ENCODE measurements around the gene LRRC10B. TPM values are rescaled to one million over a fixed set of nuclear protein-coding genes. Genes with fewer than 3 reads are reported as not detected.
A peak's percentile ranks its signal among the peaks of the same experiment; 100 is the strongest.

The LRRC10B gene
- total and polyA plus RNA-seq, 8 donors: 0.43 to 1.3 (median 0.75) TPM; not detected in 2

DNA sequence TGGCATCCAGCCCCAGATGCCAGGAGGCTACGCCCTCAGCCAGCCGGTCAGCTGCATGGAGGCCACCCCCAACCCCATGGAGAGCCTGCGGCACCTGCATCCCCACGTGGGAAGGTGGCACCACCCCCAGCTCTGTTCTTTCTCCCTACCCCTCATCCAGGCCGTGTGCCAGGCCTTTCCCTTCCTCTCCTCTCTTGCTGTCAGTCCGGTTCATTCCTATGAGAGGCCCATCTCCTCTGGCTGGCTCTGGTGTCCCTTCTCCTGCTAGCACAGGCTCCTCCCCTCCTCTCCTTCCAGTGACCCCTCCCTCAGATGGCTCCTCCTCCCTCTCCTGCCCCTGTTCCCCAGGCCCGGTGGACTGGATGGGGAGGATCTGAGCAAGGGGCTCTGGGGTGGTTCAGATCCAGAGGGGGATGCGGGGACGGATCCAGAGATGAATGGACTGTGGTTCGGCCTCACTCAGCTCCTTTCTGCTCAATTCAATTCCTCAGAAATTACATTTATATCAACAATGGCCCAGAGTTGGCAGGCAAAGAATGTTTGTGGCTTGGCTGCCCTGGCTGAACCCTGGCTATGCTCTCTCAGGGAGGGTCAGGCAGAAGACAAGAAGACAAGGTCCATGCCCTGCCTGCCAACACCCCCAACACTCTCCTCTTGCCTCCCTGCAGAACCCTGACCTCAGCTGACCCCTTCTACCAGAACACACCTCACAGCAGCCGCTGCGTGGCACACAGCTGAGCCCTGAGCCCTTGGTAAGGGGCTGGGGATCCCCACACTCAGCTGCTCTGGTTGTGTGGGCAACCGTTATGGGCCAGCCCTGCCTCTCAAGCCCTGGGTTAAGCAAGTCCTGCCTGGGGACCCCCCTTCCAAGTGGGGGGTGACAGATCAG lies 18.5 kb upstream of the LRRC10B start:
- H3K9me3 ChIP-seq: no peaks in the 10 kb centered on the region
- peaks cover 25 to 28% (median 26%) of the 10 kb centered on the region in 4 donors for H3K4me1 ChIP-seq
- no peaks in the 10 kb centered on the region for H3K27me3 ChIP-seq
- intact Hi-C loops (cut with DNase I; ENCODE audit: low total_unique reads): no loop called here
- no peak overlapping the region for H3K4me3 ChIP-seq
- peak in 1 of 2 donors; percentile 73 for DNase-seq
- peak overlapping the region in 4 of 5 donors; percentile 20 to 71 (median 43) for H3K27ac ChIP-seq
- TF ChIP-seq POLR2A (IDR thresholded peaks at IDR 0.05) (no peak), POLR2AphosphoS5 (IDR thresholded peaks at IDR 0.05) (no peak), EP300 (IDR thresholded peaks at IDR 0.05) (no peak)
- TF ChIP-seq, protein P1, sequence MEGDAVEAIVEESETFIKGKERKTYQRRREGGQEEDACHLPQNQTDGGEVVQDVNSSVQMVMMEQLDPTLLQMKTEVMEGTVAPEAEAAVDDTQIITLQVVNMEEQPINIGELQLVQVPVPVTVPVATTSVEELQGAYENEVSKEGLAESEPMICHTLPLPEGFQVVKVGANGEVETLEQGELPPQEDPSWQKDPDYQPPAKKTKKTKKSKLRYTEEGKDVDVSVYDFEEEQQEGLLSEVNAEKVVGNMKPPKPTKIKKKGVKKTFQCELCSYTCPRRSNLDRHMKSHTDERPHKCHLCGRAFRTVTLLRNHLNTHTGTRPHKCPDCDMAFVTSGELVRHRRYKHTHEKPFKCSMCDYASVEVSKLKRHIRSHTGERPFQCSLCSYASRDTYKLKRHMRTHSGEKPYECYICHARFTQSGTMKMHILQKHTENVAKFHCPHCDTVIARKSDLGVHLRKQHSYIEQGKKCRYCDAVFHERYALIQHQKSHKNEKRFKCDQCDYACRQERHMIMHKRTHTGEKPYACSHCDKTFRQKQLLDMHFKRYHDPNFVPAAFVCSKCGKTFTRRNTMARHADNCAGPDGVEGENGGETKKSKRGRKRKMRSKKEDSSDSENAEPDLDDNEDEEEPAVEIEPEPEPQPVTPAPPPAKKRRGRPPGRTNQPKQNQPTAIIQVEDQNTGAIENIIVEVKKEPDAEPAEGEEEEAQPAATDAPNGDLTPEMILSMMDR (IDR thresholded peaks at IDR 0.05): no peak
- peaks cover 0 to 6% (median 0%) of the 10 kb centered on the region in 4 donors for H3K36me3 ChIP-seq
- 36 to 58% (median 54%) methylated on average over 13 of the region's 13 CpGs for WGBS, 5 donors

DNA sequence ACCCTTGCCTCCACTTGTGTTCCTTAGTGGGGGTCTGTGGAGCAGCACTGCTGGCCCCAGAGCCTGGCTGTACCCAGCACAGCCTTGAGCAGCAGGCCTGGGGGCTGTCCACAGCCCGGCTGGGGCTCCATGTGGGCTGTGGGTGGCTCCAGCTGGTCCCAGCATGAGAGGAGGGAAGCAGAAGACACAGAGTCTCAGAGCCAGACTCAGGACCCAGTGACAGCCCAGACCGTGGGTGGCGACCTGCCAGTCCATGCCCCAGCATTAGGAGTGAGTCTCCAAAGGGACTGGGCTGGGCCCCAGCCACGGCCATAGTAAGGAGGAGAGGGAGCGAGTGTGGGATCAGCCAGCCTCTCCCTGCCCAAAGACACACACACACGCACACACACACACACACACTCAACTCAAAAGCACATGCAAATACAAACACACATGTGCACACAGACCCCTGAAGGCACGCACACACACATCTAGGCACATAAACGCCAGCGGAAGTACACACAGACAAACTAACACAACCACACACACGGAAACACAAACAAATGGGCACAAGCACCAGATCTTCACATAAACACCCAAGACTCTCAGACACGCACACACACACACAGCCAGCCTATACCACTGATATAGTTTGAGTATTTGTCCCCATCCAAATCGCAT lies 16.7 kb upstream of the LRRC10B start:
- Histone ChIP-seq H3K27me3 (peaks cover 0 to 4% (median 0%) of the 10 kb centered on the region in 3 donors), H3K4me1 (peaks cover 25 to 28% (median 26%) of the 10 kb centered on the region in 4 donors), H3K36me3 (no peaks in the 10 kb centered on the region), H3K27ac (no peak overlapping the region), H3K9me3 (no peaks in the 10 kb centered on the region), H3K4me3 (no peak overlapping the region)
- DNase-seq: no peak
- 70 to 88% (median 81%) methylated on average over 11 to 12 of the region's 12 CpGs for WGBS, 5 donors
- intact Hi-C loops (cut with DNase I; ENCODE audit: low total_unique reads): no loop called here
- TF ChIP-seq POLR2AphosphoS5 (IDR thresholded peaks at IDR 0.05): no peak
- TF ChIP-seq, protein P1 (IDR thresholded peaks at IDR 0.05): no peak
- TF ChIP-seq EP300 (IDR thresholded peaks at IDR 0.05): no peak
- no peak for TF ChIP-seq POLR2A (IDR thresholded peaks at IDR 0.05)

DNA sequence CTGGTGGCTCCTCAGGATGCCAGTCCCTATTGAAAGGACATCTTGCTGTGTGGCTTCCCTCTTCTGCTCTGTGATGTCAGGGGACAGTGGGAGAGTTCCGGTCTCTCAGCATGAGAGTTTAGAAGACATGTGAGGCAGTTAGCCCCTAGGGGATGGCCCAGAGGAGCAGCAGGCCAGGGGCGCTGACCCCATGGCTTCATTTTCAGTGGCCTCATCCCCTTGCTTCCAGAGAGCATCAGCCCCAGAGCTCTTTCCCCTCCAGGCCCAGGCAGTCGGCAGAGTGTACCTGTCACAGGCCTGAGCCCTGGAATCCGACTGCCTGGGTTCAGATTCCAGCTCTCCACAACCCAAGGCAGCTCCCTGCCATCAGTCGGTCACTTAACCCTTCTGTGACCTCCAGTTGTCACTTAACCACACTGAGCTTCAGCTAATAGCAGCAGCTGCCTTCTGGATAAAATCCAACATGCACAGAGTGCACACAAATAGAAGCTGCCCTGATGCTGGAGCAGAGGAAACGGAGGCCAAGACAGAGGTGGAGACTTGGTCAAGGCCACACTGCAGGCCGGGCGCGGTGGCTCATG lies 14.1 kb upstream of the LRRC10B start:
- no peaks in the 10 kb centered on the region for H3K9me3 ChIP-seq
- H3K4me3 ChIP-seq: no peak overlapping the region
- H3K4me1 ChIP-seq: peaks cover 13 to 16% (median 14%) of the 10 kb centered on the region in 4 donors
- 50 to 65% (median 64%) methylated on average over 9 of the region's 9 CpGs for WGBS, 5 donors
- TF ChIP-seq EP300 (IDR thresholded peaks at IDR 0.05): no peak
- TF ChIP-seq, protein P1 (IDR thresholded peaks at IDR 0.05): no peak
- no peak for TF ChIP-seq POLR2AphosphoS5 (IDR thresholded peaks at IDR 0.05)
- TF ChIP-seq POLR2A (IDR thresholded peaks at IDR 0.05): no peak
- intact Hi-C loops (cut with DNase I; ENCODE audit: low total_unique reads): no loop called here
- H3K27ac ChIP-seq: peak overlapping the region in 2 of 5 donors; percentile 9 to 46
- DNase-seq: no peak
- peaks cover 0 to 4% (median 0%) of the 10 kb centered on the region in 3 donors for H3K27me3 ChIP-seq
- H3K36me3 ChIP-seq: no peaks in the 10 kb centered on the region

Measured in stomach (tissue), 9 donors.